GM12878 (cell line): Measurements from ENCODE around the gene ABCA2. TPM values are rescaled to one million over a fixed set of nuclear protein-coding genes. Genes with fewer than 3 reads are reported as not detected.

ENCODE experiments used
- ATAC-seq: fragments of 200-7000 bp; cut with Tn5 transposase; 3 replicates; pipeline ENCODE4 v1.9.1; 2020; ENCODE audit warnings: mild to moderate bottlenecking, moderate library complexity
- BruUV-seq: library from RNA; stranded (reverse); fragments of 400-500 nt; replicated peaks from 2 replicates; lab custom pipeline; 2021; lab: Mats Ljungman, UMichigan
- CTCF ChIA-PET: fragments of 300-600 bp; sonication (Branson Sonifier 250); formaldehyde crosslinking; extraction: SDS; loops from one replicate; lab custom pipeline; 2021; ENCODE audit warnings: inconsistent platforms; lab: Yijun Ruan, JAX
- POLR2A ChIA-PET: fragments of 350-600 bp; formaldehyde crosslinking; extraction: SDS; loops from one replicate; lab custom pipeline; 2021; ENCODE audit warnings: inconsistent platforms; lab: Charles Lee
- RAD21 ChIA-PET: fragments of 300-600 bp; sonication (Branson Sonifier 250); formaldehyde crosslinking; loops from one replicate; lab custom pipeline; 2023; ENCODE audit warnings: antibody characterized with exemption; ENCODE audit not compliant: unreplicated experiment; lab: Charles Lee
- SMC1A ChIA-PET: fragments of 300-600 bp; sonication (Branson Sonifier 250); formaldehyde crosslinking; loops from one replicate; lab custom pipeline; 2023; ENCODE audit not compliant: unreplicated experiment, uncharacterized antibody; lab: Charles Lee
- DNase-seq: peaks from one replicate; pipeline ENCODE4 v3.0.0-alpha.2; 2011; ENCODE audit warnings: low read depth, low spot score
- FAIRE-seq: peaks from 3 replicates; lab custom pipeline; 2011; peaks lifted over from hg19 to GRCh38; lab: Jason Lieb, UNC
- H2AFZ ChIP-seq: 2 replicates; pipeline ENCODE4 v1.6.0; 2011; ENCODE audit warnings: low read depth, low read length, control low read depth; ENCODE audit not compliant: control insufficient read depth
- H3K27ac ChIP-seq: 2 replicates; pipeline ENCODE4 v1.5.1; 2011; ENCODE audit warnings: control low read depth; ENCODE audit not compliant: control insufficient read depth, insufficient read depth
- H3K27me3 ChIP-seq, 2 experiments: replicated peaks in 1 of 2; 2 replicates each; pipeline versions ENCODE4 v1.6.0 to v1.6.1; 2011; ENCODE audit warnings: low read length in 1 of 2; ENCODE audit not compliant: control insufficient read depth in 2 of 2, insufficient read depth in 2 of 2
- H3K36me3 ChIP-seq, 2 experiments: 2 replicates each; pipeline ENCODE4 v1.5.1; 2011; ENCODE audit warnings: low read length in 1 of 2; ENCODE audit not compliant: control insufficient read depth in 2 of 2, insufficient read depth in 2 of 2
- H3K4me1 ChIP-seq: 2 replicates; pipeline ENCODE4 v1.6.1; 2011; ENCODE audit warnings: mild to moderate bottlenecking, low read length, moderate library complexity, mixed read lengths; ENCODE audit not compliant: control insufficient read depth, insufficient read depth
- H3K4me2 ChIP-seq: 2 replicates; pipeline ENCODE4 v1.6.0; 2011; ENCODE audit warnings: control low read depth; ENCODE audit not compliant: control insufficient read depth, insufficient read depth
- H3K4me3 ChIP-seq: fragments of 200-600 bp; sonication (generic); 2 replicates; pipeline ENCODE4 v1.5.1; 2016
- H3K79me2 ChIP-seq: 2 replicates; pipeline ENCODE4 v1.6.0; 2011; ENCODE audit warnings: low read length; ENCODE audit not compliant: control insufficient read depth, insufficient read depth
- H3K9ac ChIP-seq: 2 replicates; pipeline ENCODE4 v1.8.0; 2011; ENCODE audit warnings: low read length, control low read depth, mixed read lengths; ENCODE audit not compliant: control insufficient read depth, insufficient read depth
- H3K9me3 ChIP-seq: replicated peaks from 3 replicates; pipeline ENCODE4 v1.5.1; 2011; ENCODE audit warnings: mild to moderate bottlenecking, low read length; ENCODE audit not compliant: control insufficient read depth, insufficient read depth
- H4K20me1 ChIP-seq: 2 replicates; pipeline ENCODE4 v1.6.0; 2011; ENCODE audit not compliant: control insufficient read depth, insufficient read depth
- BCLAF1 ChIP-seq: fragments of 450-650 bp; IDR thresholded peaks from 2 replicates; pipeline ENCODE4 v1.6.1; 2017; ENCODE audit warnings: antibody characterized with exemption, mild to moderate bottlenecking, moderate library complexity
- BMI1 ChIP-seq: fragments of 450-650 bp; IDR thresholded peaks from 2 replicates; pipeline ENCODE4 v1.6.1; 2016; ENCODE audit warnings: mild to moderate bottlenecking, moderate library complexity, borderline replicate concordance
- GABPA ChIP-seq: IDR thresholded peaks from 2 replicates; pipeline ENCODE4 v1.6.1; 2014; ENCODE audit warnings: antibody characterized with exemption, low read depth, mild to moderate bottlenecking, inconsistent platforms
- NFYA ChIP-seq: IDR thresholded peaks from 2 replicates; pipeline ENCODE4 v1.6.1; 2011; ENCODE audit warnings: low read depth, mild to moderate bottlenecking, low read length, improper control_type of control experiment, borderline replicate concordance
- PML ChIP-seq: IDR thresholded peaks from 2 replicates; pipeline ENCODE4 v1.6.1; 2012; ENCODE audit warnings: low read length, inconsistent platforms
- ZBTB33 ChIP-seq: fragments of 450-650 bp; IDR thresholded peaks from 2 replicates; pipeline ENCODE4 v1.6.1; 2017; ENCODE audit warnings: mild to moderate bottlenecking
- ZZZ3 ChIP-seq: IDR thresholded peaks from 2 replicates; pipeline ENCODE4 v1.6.1; 2011; ENCODE audit warnings: low read depth; ENCODE audit not compliant: control insufficient read depth, insufficient read length
- WGBS: methylation state at CpG from one replicate; pipeline ENCODE4 v1.1.6; 2016; ENCODE audit warnings: low lambda C conversion rate; ENCODE audit not compliant: insufficient replicate concordance, insufficient coverage; ENCODE audit errors: missing lambda C conversion rate; 5-methylcytosine and 5-hydroxymethylcytosine counted together
- in situ Hi-C: fragments of 300-500 bp; cut with MboI; formaldehyde crosslinking; loops from 9 replicates; pipeline ENCODE4 v1.14.3; 2018; ENCODE audit warnings: mixed read lengths
- intact Hi-C: fragments of 100-400 bp; cut with micrococcal nuclease; formaldehyde crosslinking; loops from one replicate; pipeline ENCODE4 v1.14.2; 2022; ENCODE audit not compliant: unreplicated experiment
- polyA plus RNA-seq, 11 experiments: library from polyadenylated mRNA; depleted of rRNA in 4 of 11; unstranded in 6 of 11; stranded (reverse) in 5 of 11; fragments of >200 nt; fragmentation: Nextera tagmentation in 4 of 11; fragmentation: Illumina TruSeq in 1 of 11; extraction: Ambion mirVana in 4 of 11; extraction: Trizol in 1 of 11; gene quantifications; 1 replicate in 1 of 11; 2 replicates in 10 of 11; pipeline versions ENCODE4 v1.2.1 to v1.2.3, GENCODE V29; 2011 to 2016; ENCODE audit warnings: inconsistent platforms in 2 of 11, missing spikeins in 2 of 11, low read depth in 1 of 11
- total RNA-seq, 4 experiments: library from RNA; depleted of rRNA in 3 of 4; stranded (reverse); fragments of >200 nt in 3 of 4; fragmentation: Illumina TruSeq in 1 of 4; extraction: Trizol in 1 of 4; gene quantifications; 2 replicates each; pipeline versions ENCODE4 v1.2.1 to v1.2.3, GENCODE V29; 2013 to 2021

The ABCA2 gene
- total and polyA plus RNA-seq, 10 of the 15 experiments (the other 5 are each of a cell fraction or from before 2014, with no cell fraction given) = 0.13 to 2.6 (median 0.71) TPM; not detected in 2

- H3K79me2 ChIP-seq = no peaks in the 10 kb centered on the region
- in situ Hi-C loops (no loop called here), intact Hi-C loops (no loop called here)
- ChIA-PET POLR2A (no interaction called here), SMC1A (no interaction called here), RAD21 (interaction anchor here (1.3 kb wide), 1 partner anchor 13 kb away, joined by 3 read pairs; no protein-coding TSS in a partner anchor), CTCF (interaction anchor here (1.3 kb wide), 1 partner anchor 13 kb away, joined by 5 read pairs; no protein-coding TSS in a partner anchor)
- H3K27ac ChIP-seq = no peak overlapping the region
- no peak overlapping the region for H2AFZ ChIP-seq
- no peak overlapping the region for H3K9ac ChIP-seq
- no peaks in the 10 kb centered on the region for H3K36me3 ChIP-seq
- no peaks in the 10 kb centered on the region; the same call in 1 of the 2 replicates for H4K20me1 ChIP-seq
- H3K4me3 ChIP-seq = no peak overlapping the region
- ATAC-seq (no peak), FAIRE-seq (no peak), DNase-seq (no peak)
- H3K9me3 ChIP-seq = no peaks in the 10 kb centered on the region
- H3K4me1 ChIP-seq = peaks cover 4% of the 10 kb centered on the region
- TF ChIP-seq BMI1 = no peak
- no peak overlapping the region for H3K4me2 ChIP-seq
- BruUV-seq = no TSS peak
- H3K27me3 ChIP-seq = no peaks in the 10 kb centered on the region
- WGBS = 51% methylated on average over 15 of the region's 15 CpGs
Observed at GRCh38 chr9:136960938-136961275, 67.1 kb downstream of the ABCA2 start.

- H3K4me1 ChIP-seq = no peaks in the 10 kb centered on the region
- ATAC-seq (no peak), FAIRE-seq (no peak)
- TF ChIP-seq ZBTB33 (no peak), GABPA (no peak), BCLAF1 (no peak), PML (no peak), NFYA (no peak), ZZZ3 (no peak)
Observed at GRCh38 chr9:136960212-136960937, 67.7 kb downstream of the ABCA2 start.

More at GRCh38 chr9:136960212-136960937, 67.7 kb downstream of the ABCA2 start:
- ChIA-PET RAD21 (interaction anchor here (0.6 to 1.3 kb wide), 2 partner anchors 12 to 14 kb away, joined by 3 to 5 read pairs; no protein-coding TSS in a partner anchor), CTCF (interaction anchor here (1.3 kb wide), 1 partner anchor 13 kb away, joined by 5 read pairs; no protein-coding TSS in a partner anchor), POLR2A (interaction anchor here (0.6 kb wide), 1 partner anchor 109 kb away, joined by 4 read pairs; no protein-coding TSS in a partner anchor), SMC1A (no interaction called here)
- intact Hi-C loops = no loop called here
- in situ Hi-C loops = no loop called here
- no peak overlapping the region for H3K4me2 ChIP-seq
- H3K4me3 ChIP-seq = no peak overlapping the region
- H4K20me1 ChIP-seq = no peaks in the 10 kb centered on the region; the same call in 1 of the 2 replicates
- 30% methylated on average over 18 of the region's 19 CpGs for WGBS
- no peaks in the 10 kb centered on the region for H3K9me3 ChIP-seq
- H3K79me2 ChIP-seq = no peaks in the 10 kb centered on the region
- no TSS peak for BruUV-seq
- H3K9ac ChIP-seq = no peak overlapping the region
- no peak for DNase-seq
- H3K36me3 ChIP-seq = no peaks in the 10 kb centered on the region
- no peaks in the 10 kb centered on the region for H3K27me3 ChIP-seq
- H3K27ac ChIP-seq = no peak overlapping the region
- H2AFZ ChIP-seq = no peak overlapping the region
